Thyroid gland (tissue), 4 donors: ENCODE results near the gene GEMIN4.
"Not testable (repeated sequence)": the region's sequence is repeated elsewhere in the genome, so short reads cannot be mapped to it uniquely, and the experiment has no call there.

Experiments
- CTCF ChIP-seq, 6 experiments: fragments of 200-600 bp in 3 of 6; fragments of 450-650 bp in 3 of 6; sonication (generic) in 3 of 6; IDR thresholded peaks; one replicate each; pipeline ENCODE4 v1.5.1; 2016 to 2019; ENCODE audit warnings: antibody characterized with exemption in 6 of 6, mild to moderate bottlenecking in 2 of 6, inconsistent platforms in 1 of 6, moderate library complexity in 1 of 6
- POLR2A ChIP-seq, 2 donors: fragments of 450-650 bp; IDR thresholded peaks; one replicate each; pipeline ENCODE4 v1.6.1; 2017; ENCODE audit warnings: antibody characterized with exemption in 2 of 2, mild to moderate bottlenecking in 2 of 2, moderate library complexity in 1 of 2

- not testable (repeated sequence) for TF ChIP-seq CTCF, POLR2A (IDR thresholded peaks at IDR 0.05)
These were observed 54.0 kb downstream of the GEMIN4 start for GRCh38 chr17:698096-698495.
